Dermis blood vessel endothelial cell (primary cell): ENCODE measurements around the gene LGMN. TPM values are rescaled to one million over a fixed set of nuclear protein-coding genes. Genes with fewer than 3 reads are reported as not detected.

Experiments used
- DNase-seq: peaks from one replicate; pipeline ENCODE4 v3.0.0; 2010
- total RNA-seq: library from RNA; depleted of rRNA; stranded (reverse); fragments of >200 nt; gene quantifications from 2 replicates; pipeline ENCODE4 v1.2.3, GENCODE V29; 2014

The LGMN gene
- total RNA-seq, 1 donor from 2014 or later, result 59.4 TPM

- no peak for DNase-seq
Observed at GRCh38 chr14:92670643-92671366, 77.6 kb downstream of the LGMN start.

- no peak for DNase-seq
Observed at GRCh38 chr14:92670160-92670559, 78.3 kb downstream of the LGMN start.

- DNase-seq, result no peak
Observed at GRCh38 chr14:92668276-92668973, 80.0 kb downstream of the LGMN start.

- DNase-seq, result no peak
Observed at GRCh38 chr14:92666251-92666650, 82.2 kb downstream of the LGMN start.

GRCh38 chr14:92665661-92666110, 82.7 kb downstream of the LGMN start:
- DNase-seq, result no peak

- no peak for DNase-seq
Observed at GRCh38 chr14:92663049-92663448, 85.4 kb downstream of the LGMN start.

- no peak for DNase-seq
Observed at GRCh38 chr14:92660571-92660970, 87.9 kb downstream of the LGMN start.

GRCh38 chr14:92659765-92660561, 88.5 kb downstream of the LGMN start:
- no peak for DNase-seq

GRCh38 chr14:92658684-92659083, 89.7 kb downstream of the LGMN start:
- no peak for DNase-seq

GRCh38 chr14:92658160-92658559, 90.3 kb downstream of the LGMN start:
- no peak for DNase-seq

- DNase-seq, result no peak
Observed at GRCh38 chr14:92657457-92658142, 90.8 kb downstream of the LGMN start.

GRCh38 chr14:92656306-92657081, 91.9 kb downstream of the LGMN start:
- DNase-seq, result no peak

GRCh38 chr14:92655419-92656201, 92.8 kb downstream of the LGMN start:
- no peak for DNase-seq

GRCh38 chr14:92654239-92654901, 94.1 kb downstream of the LGMN start:
- no peak for DNase-seq

Other genes starting within 250 kb of the LGMN start
- gene RIN3, start 234.8 kb downstream of the LGMN start, total RNA-seq, result 7.7 and 11.1 TPM in 2 replicates
- gene GOLGA5, start 45.7 kb upstream of the LGMN start, total RNA-seq, result 35.1 and 36.7 TPM in 2 replicates
- under 0.01 and 0.09 TPM in 2 replicates for gene CHGA, start 174.5 kb upstream of the LGMN start, total RNA-seq